ENCODE data around the gene PRTFDC1.

GRCh38 chr10:24879861-24880260, 72.5 kb downstream of the PRTFDC1 start:
- TF ChIP-seq, protein P1, sequence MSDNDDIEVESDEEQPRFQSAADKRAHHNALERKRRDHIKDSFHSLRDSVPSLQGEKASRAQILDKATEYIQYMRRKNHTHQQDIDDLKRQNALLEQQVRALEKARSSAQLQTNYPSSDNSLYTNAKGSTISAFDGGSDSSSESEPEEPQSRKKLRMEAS (IDR thresholded peaks at IDR 0.05; ENCODE audit: low read depth, low read length), result no peak
- TF ChIP-seq POLR2A (IDR thresholded peaks at IDR 0.05; ENCODE audit: extremely low read depth, insufficient read length), result no peak
- no peak for TF ChIP-seq CTCF (IDR thresholded peaks at IDR 0.05; ENCODE audit: low read depth, low read length)
- no peak for TF ChIP-seq MYC (IDR thresholded peaks at IDR 0.05; ENCODE audit: low read depth, low read length)

Measured in NB4 (cell line).